Hematopoietic multipotent progenitor cell treated with erythropoietin and hydrocortisone succinate and interleukin-3 and kit ligand, for 17 days (in vitro differentiated cells): Measurements from ENCODE around the gene XIRP1.
A peak's percentile ranks its signal among the peaks of the same experiment; 100 is the strongest.

Experiments
- DNase-seq: peaks from one replicate; pipeline ENCODE4 v3.0.0-alpha.2; 2015; ENCODE audit warnings: low spot score

XIRP1 gene

DNA sequence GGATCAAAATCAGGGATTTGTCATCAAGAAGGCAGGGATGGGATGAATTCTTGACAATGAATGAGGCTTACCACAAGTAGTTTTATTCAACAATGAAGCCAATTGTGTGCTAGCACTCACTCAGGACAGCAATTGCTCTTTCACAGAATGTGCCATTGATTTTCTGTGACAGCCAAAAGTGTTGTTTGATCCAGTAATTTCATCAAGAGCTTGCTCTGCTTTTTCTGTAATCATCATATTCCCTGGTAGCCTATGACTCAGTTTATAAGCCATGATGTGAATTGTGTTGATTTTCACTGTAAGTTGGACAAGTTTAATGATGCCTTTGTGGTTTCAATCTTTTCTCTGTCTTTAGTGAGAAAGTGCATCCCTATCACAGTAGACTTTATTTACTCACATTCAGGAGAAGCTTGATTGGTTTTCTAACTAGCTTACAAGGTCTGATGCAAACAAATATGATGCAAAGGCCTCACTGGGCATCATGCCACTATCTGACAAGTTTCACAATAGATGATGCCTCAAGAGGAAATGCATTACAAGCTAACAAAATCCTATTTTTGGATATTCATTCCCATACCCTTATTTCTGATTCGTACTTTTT lies 25.4 kb downstream of the XIRP1 start:
- DNase-seq: no peak

- no peak for DNase-seq
Observed at GRCh38 chr3:39166134-39166710, 26.2 kb downstream of the XIRP1 start.

DNA sequence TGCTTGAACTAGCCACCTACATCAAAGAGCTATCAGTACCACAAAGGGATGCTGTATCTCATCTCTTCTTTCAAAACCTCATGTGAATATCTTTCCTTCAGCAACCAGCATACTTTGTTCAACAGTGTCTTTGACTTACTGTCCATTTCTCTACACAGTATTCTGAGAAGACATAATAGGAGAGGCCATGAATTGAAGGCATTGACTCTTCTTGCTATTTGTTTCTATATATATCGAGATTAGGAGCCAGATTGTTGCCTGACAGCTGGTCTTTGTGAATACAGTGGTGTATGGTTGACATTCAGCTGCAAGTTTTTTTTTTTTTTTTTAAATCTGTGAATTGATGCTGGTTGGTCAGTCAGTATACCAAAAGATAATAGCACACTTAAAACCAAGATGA lies 26.9 kb downstream of the XIRP1 start:
- no peak for DNase-seq

GRCh38 chr3:39164414-39164813 lies 28.0 kb downstream of the XIRP1 start:
- no peak for DNase-seq

GRCh38 chr3:39158148-39158715 lies 34.2 kb downstream of the XIRP1 start:
- no peak for DNase-seq

DNA sequence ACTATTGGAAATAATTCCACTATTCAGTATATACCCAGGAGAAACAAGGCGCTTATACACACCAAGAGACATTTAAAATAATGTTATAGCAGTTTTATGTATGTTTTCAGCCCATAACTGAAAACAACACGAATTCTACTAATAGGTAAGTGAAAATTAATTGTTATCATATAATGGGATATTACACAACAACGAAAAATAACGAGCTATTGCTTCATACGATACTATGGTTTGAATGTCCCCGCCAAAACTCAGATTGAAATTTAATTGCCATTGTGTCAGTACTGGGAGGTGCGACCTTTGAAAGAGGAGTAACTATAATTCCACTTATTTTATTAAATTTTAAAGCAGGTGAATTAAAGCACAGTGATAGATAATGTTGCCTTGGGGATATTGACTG lies 35.0 kb downstream of the XIRP1 start:
- no peak for DNase-seq

- DNase-seq: no peak
Observed at GRCh38 chr3:39156421-39156820, 36.0 kb downstream of the XIRP1 start.

DNA sequence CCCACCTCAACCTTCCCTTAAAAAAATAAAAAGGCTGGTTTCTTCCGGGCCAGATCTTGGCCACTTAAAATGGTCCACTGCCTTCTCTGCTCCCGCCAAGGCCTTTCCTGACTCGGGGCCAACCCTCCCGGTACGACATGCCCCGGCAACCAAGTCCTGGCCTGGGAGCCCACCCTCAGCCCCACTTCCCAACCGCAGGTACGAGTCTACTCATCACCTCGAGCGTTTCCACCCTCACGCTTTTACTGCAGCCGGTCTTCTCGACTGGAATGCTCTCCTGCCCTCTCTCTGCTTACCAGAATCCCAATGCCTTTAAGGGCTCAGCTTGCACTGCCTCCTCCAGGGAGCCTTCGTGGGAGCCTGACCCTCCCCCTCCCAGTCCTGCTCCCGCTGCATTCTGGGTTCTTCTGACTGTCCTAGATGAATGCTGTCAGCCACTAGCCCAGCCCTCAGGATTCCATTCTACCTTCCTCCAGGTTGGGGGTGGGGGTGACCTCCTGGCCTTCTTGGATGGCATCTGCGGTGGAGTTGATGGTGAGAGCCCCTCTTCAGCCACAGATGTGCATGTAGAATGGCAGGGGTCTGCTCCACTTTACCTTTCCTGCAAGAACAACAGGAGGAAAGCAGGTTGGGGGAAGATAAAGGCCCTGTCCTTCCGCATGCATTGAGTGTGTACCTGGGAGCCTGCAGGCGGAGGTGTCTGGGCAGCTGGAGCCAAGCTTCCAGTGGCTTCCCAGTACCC lies 37.9 kb downstream of the XIRP1 start:
- DNase-seq: no peak

GRCh38 chr3:39153977-39154279 lies 38.5 kb downstream of the XIRP1 start:
- no peak for DNase-seq

DNA sequence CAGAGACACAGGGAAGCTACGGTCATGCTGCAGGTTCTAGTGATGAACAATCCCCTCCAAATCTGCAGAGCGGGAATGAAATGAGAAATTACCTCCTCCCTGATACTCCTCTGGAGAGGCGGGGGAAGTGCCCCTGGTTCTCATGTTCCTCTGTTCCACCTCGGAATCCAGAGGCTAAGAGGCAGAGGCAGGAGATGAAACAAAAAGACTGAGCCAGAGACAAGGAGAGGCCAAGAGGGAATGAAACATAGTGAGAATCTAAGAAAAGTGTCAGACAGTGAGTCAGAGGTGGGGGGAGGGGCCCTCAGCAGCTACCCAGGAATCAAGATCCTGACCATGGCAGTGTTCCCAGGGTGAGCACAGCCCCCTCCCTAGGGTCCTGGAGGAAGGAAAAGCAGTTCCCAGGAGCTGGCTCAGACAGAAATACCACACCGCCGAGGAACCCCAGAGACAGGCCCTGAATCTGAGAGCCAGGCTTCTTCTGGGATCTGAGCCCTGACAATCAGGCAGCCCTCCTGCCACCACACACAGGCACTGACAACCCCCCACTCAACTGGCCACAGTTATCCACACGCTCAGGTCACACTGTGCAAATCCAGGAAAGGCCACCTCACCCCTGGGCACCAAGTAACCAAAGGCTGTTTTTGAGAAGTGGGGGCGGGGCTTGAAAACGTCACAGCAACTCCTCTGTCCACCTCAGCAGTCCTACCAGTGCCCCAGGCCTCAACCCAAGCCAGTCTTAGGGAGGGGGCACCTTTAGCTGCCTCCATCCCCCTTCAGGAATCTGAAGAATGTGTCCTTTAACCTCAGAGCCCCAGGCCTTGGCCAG lies 41.4 kb downstream of the XIRP1 start:
- DNase-seq: peak; percentile 40

GRCh38 chr3:39150148-39150802 lies 42.1 kb downstream of the XIRP1 start:
- DNase-seq: no peak

DNA sequence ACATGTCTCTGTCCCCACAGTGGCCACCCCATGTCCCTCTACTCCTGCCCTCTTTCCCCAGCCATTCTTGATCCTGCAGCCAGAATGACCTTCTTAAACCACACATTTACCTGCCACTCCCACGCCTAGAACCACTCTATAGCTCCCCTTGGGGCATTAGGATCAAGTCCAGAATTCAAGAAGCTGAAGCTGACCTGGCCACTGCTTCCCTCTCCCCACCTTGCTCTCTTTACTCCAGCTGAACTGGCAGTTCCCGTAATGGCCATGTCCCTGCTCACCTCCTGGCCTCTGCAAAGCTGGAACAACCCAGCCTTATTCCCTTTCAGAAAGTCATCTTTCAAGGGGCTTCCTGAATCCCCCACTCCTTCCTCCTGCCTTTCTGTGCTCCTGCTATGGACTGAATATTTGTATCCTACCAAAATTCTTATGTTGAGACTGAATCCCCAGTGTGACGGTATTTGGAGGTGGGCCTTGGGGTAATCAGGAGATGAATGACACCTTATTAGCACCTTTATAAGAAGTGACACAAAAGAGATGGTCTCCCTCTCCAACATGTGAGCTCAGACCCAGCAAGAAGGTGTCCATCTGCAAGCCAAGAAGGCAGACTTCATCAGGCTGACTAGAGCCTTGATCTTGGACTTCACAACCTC lies 42.8 kb downstream of the XIRP1 start:
- no peak for DNase-seq

- no peak for DNase-seq
Observed at GRCh38 chr3:39149059-39149455, 43.3 kb downstream of the XIRP1 start.

- DNase-seq: no peak
Observed at GRCh38 chr3:39148435-39149058, 43.8 kb downstream of the XIRP1 start.

- DNase-seq: no peak
Observed at GRCh38 chr3:39147711-39148434, 44.5 kb downstream of the XIRP1 start.

GRCh38 chr3:39146611-39147591 lies 45.5 kb downstream of the XIRP1 start:
- DNase-seq: peak; percentile 44

DNA sequence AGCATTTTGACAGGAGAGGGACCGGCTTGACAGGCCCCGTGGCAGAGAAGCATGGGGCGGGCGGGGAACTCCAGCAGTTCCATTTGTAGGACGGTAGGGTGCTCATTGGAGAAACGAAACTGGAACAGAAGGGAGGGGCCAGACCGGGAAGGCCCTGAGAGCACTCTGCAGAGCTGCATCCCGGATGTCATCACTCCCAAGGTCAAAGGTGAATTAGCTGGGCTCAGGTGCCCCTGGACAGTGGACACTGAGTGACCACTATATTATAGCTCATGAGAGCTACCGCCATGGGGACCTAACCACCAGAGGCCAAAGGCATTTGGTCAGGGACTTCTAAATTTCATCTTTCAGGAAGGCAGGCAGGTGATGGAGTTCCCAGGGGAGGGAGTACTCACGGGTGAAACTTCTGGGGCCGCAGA lies 46.3 kb downstream of the XIRP1 start:
- DNase-seq: no peak

DNA sequence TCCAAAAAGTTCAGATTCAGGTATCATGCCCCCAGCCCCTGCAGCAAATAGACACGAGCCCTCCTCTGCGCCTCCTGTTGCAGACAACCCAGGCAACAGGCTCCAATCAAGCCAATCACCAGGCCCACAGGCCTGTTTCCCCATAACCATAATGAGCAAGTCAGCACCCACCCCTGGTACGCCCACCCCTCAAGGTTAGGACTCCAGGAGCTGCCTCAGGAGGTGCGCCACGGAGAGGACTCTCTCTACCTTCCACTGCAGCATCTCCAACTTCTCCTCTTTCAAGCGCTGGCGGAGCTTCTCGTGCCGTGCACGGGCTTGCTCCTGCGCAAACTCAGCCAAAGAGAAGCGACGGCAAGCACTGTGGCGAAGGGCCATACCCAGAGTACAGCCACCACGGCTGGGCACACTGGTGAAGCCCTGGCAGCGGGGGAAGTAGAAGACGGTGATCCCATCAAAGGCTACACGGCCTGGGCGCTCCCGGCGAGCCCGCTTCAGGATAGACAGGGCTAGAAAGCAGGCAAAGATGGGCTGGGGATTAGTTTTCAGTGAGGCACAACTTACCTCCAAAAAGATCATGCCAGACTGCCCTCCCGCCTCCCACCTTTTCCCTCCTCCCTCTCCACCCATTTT lies 47.5 kb downstream of the XIRP1 start:
- DNase-seq: no peak
